LNCaP clone FGC (cell line): ENCODE measurements around the gene SENP6.

Experiments
- DNase-seq: peaks from one replicate; pipeline ENCODE4 v3.0.0-alpha.2; 2011; ENCODE audit warnings: low read depth
- H3K4me3 ChIP-seq: 2 replicates; pipeline ENCODE4 v1.5.1; 2011; ENCODE audit warnings: mild to moderate bottlenecking, low read depth, low read length, control low read depth
- CTCF ChIP-seq: IDR thresholded peaks from 2 replicates; pipeline ENCODE4 v1.5.1; 2012; ENCODE audit warnings: mild to moderate bottlenecking; ENCODE audit not compliant: control insufficient read depth, insufficient read depth; ENCODE audit errors: extremely low read depth

Gene SENP6

GRCh38 chr6:75601304-75602245, at the start of gene SENP6:
SENP6 (plus strand) TSS chr6:75601880; CDS start chr6:75602525, 645 bp downstream.
- TF ChIP-seq CTCF: no peak
- DNase-seq: no peak
- H3K4me3 ChIP-seq: peak within 1 kb of the TSS; percentile 80

GRCh38 chr6:75556240-75556639, 45.4 kb upstream of the SENP6 start:
- no peak overlapping the region for H3K4me3 ChIP-seq
- DNase-seq: no peak
- no peak for TF ChIP-seq CTCF

- no peak for TF ChIP-seq CTCF
Measured at GRCh38 chr6:75557068-75557467, 44.6 kb upstream of the SENP6 start.

GRCh38 chr6:75563032-75563431, 38.6 kb upstream of the SENP6 start:
- DNase-seq: peak; percentile 11
- no peak overlapping the region for H3K4me3 ChIP-seq
- TF ChIP-seq CTCF: peak; percentile 36

More at GRCh38 chr6:75557068-75557467, 44.6 kb upstream of the SENP6 start:
- no peak overlapping the region for H3K4me3 ChIP-seq
- DNase-seq: no peak

- no peak overlapping the region for H3K4me3 ChIP-seq
Measured at GRCh38 chr6:75566137-75566767, 35.4 kb upstream of the SENP6 start.

GRCh38 chr6:75568100-75568499, 33.6 kb upstream of the SENP6 start:
- H3K4me3 ChIP-seq: no peak overlapping the region
- no peak for DNase-seq
- TF ChIP-seq CTCF: no peak

More at GRCh38 chr6:75566137-75566767, 35.4 kb upstream of the SENP6 start:
- TF ChIP-seq CTCF: no peak
- no peak for DNase-seq
